OCI-LY7 (cell line): ENCODE measurements around the gene TMEM123.

Experiments
- EZH2phosphoT487 ChIP-seq: fragments of 200-600 bp; sonication (generic); IDR thresholded peaks from 2 replicates; pipeline ENCODE4 v1.6.1; 2018; ENCODE audit warnings: low read depth, borderline replicate concordance, mild to moderate bottlenecking, mixed run types, antibody characterized with exemption, low read length, moderate library complexity, mixed read lengths
- TF ChIP-seq, protein P1 (sequence below): fragments of 200-600 bp; sonication (generic); conservative IDR thresholded peaks from 2 replicates; pipeline ENCODE4 v1.5.1; 2014; ENCODE audit warnings: mild to moderate bottlenecking, antibody characterized with exemption, low read length, moderate library complexity, mixed read lengths

DNA sequence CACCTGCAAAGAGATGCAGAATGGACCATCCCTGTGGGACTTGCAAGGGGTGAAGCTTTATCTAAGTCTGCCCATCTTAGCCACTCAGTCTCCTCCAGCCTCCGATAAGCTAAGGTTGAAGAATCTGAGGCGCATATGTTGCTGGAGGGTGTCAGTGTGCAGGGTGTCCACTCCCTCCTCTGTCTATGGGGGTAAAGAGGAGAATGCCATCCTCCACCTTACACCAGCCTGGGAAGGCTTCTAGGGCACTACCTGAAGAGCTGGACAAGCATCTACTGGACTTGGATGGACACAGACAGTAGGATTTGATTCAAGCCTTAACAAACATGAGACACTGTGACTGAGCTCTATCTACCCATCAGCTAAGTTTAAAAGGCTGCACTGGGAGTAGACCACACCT lies 46.5 kb downstream of the TMEM123 start:
- TF ChIP-seq, protein P1, sequence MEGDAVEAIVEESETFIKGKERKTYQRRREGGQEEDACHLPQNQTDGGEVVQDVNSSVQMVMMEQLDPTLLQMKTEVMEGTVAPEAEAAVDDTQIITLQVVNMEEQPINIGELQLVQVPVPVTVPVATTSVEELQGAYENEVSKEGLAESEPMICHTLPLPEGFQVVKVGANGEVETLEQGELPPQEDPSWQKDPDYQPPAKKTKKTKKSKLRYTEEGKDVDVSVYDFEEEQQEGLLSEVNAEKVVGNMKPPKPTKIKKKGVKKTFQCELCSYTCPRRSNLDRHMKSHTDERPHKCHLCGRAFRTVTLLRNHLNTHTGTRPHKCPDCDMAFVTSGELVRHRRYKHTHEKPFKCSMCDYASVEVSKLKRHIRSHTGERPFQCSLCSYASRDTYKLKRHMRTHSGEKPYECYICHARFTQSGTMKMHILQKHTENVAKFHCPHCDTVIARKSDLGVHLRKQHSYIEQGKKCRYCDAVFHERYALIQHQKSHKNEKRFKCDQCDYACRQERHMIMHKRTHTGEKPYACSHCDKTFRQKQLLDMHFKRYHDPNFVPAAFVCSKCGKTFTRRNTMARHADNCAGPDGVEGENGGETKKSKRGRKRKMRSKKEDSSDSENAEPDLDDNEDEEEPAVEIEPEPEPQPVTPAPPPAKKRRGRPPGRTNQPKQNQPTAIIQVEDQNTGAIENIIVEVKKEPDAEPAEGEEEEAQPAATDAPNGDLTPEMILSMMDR = no peak
- no peak for TF ChIP-seq EZH2phosphoT487
